ENCODE data around the gene PLXNA2.

Gene PLXNA2

GRCh38 chr1:208159555-208160258 is 84.5 kb downstream of the PLXNA2 start:
- peak; percentile 73 for DNase-seq

DNA sequence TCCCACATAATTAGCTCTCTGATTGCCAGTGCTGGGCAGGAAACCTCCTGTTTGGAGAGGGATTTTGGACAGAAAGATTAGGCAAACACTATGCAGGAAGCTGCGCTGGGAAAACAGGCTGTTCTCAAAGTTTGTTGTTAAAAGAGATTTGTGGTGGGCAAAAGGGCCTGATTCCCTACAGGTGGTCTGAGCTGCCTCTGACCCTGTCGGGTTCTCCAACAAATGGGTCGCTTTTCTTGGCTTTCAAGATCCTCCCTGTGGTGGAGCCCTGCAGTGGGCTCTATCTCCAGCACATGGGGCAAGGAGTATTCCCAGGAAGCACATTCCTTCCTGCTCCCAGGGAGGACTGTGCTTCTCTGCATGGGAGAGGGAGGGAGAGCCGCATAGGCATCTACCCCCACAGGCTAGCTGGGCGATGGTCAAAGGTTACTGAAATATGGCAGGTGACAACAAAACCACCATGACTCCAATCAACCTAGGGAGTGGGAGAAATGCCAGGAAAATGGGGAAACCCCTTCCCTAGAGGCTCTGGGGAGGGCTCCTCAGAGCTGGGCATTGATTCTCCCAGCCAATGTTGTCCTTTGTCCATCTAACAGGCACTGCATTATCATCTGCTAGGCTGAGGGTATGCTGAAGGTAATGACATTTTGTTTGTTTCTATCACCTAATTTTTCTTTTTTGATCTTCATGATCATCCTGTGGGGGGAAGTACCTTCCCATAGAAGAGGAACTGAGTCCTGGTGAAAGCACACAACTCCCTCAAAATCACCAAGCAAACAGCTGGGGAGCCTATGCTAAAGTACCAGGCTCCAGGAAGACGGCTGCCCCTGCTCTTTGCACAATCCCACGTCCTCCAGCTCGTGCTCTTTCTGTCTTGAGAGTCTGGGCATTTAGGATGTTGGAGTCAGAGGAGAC is 85.3 kb downstream of the PLXNA2 start:
- DNase-seq: no peak

DNA sequence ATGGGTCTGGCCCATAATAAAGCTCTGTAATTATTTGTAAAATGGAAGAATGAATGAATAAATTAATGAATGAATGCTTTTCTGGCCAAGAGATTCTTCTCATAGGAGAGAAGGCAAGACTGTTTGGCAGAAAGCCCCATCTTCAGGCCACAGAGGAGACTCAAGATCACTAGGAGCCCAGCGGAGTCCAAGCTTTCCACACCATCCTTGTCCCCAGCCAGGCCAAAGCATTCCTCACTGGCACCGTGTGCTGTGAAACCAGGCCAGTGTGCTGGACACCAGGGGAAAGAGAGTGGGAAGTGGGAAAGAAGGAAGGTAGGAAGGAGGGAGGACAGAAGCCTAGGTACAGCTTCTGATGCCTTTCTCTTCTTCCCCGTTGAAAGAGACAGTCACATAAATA is 86.4 kb downstream of the PLXNA2 start:
- DNase-seq: no peak

GRCh38 chr1:208156741-208157140 is 87.4 kb downstream of the PLXNA2 start:
- DNase-seq: no peak

DNA sequence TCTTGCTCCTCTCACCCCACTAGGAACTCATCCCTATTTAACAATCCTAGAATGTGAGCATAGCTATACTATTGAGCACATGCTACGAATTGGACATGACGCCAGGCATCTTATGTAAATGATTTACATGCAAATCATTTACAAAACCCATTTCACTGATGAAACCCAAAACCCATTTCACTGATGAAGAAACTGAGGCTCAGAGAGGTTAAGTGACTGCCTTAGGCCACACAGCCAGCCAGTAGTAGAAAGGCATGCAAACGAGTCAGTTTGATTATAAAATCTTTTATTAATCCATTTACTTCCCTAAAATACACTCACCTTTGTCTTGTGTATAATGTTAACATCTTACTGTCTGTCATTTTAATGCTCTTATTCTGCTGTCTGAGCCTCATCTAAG is 87.9 kb downstream of the PLXNA2 start:
- DNase-seq: no peak

- no peak for DNase-seq
Observed at GRCh38 chr1:208154679-208155642, 89.2 kb downstream of the PLXNA2 start.

- DNase-seq: no peak
Observed at GRCh38 chr1:208154040-208154439, 90.1 kb downstream of the PLXNA2 start.

- no peak for DNase-seq
Observed at GRCh38 chr1:208153386-208153785, 90.8 kb downstream of the PLXNA2 start.

DNA sequence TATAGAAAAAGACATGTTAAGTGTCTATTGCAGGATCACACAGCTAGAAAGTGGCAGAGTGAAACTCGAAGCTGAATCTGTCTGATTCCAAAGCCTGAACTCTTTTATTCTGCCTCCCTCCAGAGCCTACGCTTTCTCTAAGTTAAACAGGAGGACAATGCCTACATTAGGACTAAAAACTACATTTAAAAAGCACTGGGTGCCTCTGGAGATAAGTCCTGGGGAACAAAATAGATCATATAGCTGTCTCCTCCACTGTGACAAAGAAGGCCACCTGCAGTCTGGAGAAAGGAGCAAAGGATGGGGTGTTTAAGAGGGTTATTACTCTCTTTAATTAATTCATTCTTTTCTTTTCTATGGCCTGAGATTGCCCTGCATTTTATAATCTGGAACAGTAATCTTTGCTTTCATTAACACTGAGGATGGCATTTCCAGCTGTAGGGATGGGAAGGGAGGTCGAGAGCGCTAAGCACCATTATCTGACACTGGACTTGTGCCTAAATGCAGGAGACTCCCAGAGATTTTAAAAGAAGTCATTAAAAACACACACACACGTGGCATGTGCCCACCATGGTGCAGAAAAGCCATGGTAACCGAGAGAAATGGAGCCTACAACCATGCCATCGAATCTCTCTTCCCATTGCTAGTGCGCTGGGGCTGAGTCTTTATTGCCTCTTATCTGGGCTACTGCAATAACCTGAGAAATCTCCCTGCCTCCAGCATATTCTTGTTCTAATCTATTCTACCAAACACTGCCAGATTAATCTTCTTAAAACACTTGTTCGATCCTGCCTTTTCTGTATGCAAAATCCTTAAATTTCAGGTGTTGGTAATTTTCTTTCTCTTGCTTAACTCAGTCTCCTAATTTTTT is 92.2 kb downstream of the PLXNA2 start:
- no peak for DNase-seq

DNA sequence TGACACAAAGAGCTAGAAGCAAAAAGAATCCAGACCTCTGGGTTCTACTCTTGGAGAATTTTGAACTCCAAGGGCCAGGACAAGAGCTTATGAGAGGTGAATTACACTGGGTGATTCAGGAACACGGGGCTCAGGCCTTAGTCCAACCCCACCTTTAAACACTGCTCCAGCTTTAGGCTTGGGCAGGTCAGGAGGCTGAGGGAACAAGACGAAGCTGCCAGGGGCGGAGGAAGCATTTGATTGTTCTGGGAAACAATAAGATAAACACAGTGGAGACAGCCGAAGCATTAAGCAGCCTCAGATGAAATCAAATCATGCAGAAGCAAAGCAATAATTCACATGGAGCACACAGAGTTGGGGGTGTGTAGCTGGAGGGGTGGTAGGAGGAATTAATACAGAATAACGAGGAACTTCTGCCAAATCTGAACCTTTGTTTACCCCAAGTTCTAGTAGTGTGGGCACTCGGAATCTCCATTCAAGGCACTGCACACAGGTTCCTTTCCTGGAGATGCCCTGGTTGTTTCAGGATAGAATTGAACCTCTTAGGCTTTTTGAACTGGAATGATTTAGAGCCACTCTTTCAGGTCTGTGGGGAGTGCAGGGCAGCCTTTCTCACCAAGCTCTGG is 93.2 kb downstream of the PLXNA2 start:
- DNase-seq: no peak

DNA sequence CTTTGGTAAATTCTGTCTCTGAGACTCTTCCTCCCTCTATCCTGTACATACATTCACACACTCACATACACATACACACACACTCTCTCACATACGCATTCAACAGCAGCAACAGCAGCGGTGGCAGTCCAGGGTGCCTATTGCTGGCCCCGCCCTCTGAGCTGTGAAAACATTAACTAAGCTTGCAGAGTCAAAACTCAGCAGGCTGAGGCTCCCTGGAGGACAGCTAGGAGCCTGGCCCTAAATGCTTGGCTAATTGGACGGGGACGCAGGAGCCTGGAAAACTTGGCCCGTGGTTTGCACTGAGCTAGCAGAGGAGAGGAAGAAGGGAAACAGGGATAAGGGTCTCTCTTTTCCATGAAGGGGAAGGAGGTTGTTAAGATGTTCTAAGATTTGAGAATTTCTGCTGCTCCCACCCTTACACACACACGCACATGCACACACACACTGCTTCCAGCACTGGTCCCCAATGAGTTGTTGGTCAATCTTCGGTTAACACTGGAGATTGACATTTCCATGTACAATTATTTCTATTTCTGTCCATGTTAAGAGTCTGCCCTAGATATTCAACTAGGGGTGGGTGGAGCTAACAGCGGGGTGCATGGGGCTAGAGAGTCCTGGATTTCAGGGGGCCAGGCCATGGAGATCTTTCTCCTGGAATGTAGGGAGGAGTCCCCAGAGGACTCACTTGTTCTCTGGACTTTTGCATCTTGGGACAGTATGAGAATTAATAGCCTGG is 94.2 kb downstream of the PLXNA2 start:
- no peak for DNase-seq

DNA sequence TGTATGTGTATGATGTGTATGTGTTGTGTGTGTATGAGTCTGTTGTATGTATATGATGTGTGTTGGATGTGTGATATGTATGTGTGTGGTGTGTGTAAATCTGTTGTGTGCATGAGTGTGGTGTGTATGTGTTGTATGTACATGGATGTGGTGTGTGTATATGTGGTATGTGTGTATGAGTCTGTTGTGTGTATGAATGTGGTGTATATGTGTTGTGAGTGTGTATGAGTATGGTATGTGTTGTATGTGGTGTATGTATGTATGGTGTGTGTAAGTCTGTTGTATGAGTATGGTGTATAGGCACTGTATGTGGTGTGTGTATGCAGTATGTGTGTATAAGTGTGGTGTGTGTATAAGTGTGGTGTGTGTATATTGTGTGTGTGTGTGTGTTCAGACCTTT is 95.0 kb downstream of the PLXNA2 start:
- no peak for DNase-seq

GRCh38 chr1:208148380-208148779 is 95.8 kb downstream of the PLXNA2 start:
- no peak for DNase-seq

DNA sequence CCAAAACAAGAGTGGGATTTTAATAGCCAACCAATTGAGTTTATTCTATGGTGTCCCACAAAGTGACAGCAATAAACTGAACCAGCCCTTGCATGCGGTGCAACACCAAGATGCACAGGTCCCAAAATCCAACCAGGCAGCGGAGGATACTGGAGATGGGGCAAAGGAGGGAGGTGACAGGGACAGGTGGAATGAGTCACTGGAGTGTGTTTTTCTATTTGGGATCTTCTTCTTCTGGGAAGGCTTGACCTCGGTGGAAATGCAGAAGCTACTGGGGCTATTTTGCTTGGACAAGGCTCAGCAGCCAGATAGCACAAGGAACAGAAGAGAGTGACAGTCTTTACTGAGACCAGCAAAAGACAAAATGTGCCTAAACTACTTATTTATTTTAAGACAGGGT is 97.5 kb downstream of the PLXNA2 start:
- DNase-seq: no peak

DNA sequence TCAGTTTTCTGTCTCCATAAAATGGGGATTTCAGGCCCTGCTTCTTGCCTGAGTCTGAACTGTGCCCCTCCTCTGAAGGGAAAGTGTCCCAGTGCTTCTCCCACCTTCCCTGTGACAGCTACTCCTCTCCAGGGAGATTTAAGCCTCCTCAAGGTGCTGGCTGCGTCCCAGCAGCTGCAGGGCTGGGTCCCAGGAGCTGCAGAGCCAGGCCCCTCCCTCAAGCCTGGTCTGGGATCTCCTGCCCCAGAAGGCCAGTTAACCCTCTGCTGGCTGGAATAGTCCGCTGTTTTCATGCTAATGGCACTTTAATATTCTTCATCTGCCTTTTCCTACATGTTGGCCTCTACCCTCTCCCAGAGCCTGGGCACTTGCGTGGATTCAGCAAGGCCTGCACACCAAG is 99.0 kb downstream of the PLXNA2 start:
- DNase-seq: no peak

DNA sequence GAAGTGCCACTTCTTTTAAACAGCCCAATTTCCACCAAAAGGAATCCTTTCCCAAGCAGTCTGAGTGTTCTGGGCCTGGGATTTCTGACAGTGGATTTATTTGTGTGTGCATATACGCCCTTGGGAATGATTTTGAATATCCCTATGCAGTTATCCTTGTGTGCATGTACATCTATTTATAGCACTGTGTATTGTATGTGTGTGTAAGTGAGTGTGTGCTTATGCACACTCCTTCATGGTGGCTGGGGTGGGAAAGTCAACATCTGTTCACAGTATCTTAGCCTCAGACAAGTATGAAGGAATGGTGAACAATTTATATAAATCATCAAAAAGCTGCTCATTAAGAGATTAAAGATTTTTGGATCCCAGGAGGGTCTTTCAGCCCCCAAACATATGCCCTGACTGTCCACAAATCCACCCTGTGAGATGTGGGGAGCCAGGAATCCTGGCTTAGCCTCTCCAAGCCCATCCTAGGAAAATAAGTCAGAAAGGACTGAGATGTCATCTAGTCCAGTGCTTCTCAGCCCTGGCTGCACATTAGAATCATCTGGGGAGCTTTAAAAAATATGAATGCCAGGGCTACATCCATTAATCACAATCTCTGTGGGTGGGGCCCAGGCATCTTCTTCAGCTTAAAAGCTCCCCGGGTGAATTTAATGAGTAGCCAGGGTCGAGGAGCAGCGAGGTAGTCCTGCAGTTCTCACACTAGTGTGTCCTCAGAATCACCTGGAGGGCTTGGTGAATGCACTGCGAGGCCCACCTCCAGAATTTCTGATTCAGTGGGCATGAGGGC is 101.4 kb downstream of the PLXNA2 start:
- no peak for DNase-seq

- no peak for DNase-seq
Observed at GRCh38 chr1:208141610-208142192, 102.5 kb downstream of the PLXNA2 start.

GRCh38 chr1:208139434-208140045 is 104.6 kb downstream of the PLXNA2 start:
- no peak for DNase-seq

DNA sequence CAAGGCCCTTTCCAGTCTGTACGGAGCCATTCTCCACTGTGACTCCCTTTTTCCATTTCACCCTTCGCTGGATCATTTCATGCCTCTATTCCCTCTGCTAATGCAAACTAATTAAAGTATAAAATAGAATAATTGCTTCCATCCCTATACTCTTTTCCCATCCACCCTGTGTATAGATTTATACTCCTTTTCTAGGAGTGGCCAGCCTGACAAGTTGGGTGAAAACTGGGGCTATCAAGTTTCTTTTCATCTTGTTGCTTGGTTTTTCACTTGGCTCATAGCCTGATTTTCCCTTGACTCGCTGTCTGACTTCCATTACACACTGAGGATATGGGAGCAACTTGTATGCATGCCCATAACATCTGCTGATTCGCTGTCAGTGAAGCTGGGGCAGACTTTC is 107.0 kb downstream of the PLXNA2 start:
- peak; percentile 77 for DNase-seq

Data from NCI-H2171 (cell line).